ENCODE measurements around the gene CHRNA4. TPM values are rescaled to one million over a fixed set of nuclear protein-coding genes. Genes with fewer than 3 reads are reported as not detected.

CHRNA4 gene
- total and polyA plus RNA-seq, 3 donors from 2014 or later: 3.3 to 8.3 (median 7.4) TPM

DNA sequence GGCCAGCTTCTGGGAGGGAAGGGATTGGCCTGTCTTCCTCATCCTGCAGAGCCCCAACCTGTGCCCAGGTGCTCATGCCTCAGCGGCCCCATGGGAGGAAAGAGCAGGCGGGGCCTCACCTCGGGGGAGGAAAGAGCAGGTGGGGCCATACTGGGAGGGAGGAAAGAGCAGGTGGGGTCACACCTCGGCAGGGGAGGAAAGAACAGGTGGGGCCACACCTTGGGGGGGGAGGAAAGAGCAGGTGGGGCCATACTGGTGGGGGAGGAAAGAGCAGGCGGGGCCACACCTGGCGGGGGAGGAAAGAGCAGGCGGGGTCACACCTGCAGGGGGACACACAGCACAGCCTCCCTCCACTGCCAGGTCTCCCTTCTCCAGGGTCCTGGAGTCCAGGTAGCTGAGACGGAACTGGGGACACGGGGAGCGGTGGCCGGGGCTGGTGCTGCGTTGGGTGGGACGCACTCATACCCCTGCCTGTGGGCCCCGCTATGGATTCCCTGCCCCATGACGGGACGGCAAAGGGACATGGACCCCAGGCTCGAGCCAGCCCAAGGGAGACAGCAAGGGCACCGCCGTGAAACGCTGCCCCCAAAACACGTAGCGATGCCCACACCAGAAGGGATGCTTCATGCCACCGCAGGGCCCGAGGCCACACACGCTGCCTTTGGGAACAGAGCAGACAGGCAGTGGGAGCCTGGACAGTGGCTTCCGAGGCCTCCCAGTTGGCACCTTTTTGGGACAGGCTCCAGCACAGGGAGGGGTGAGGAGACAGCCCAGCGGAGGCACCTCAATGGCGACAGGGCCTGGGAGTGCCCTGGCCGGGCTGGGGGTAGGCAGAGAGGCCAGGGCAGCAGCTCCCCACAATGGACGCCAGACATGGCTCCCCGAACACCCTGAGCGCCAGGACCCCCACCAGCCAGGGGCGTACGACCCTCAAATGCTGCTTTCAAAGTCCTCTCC lies 43.3 kb upstream of the CHRNA4 start:
- intact Hi-C loops (cut with DNase I; ENCODE audit: low total_unique reads): no loop called here
- Histone ChIP-seq H3K36me3 (ENCODE audit: low read depth, missing control alignments) (no peaks in the 10 kb centered on the region), H3K4me3 (no peak overlapping the region), H3K27ac (no peak overlapping the region), H3K9me3 (no peaks in the 10 kb centered on the region), H3K27me3 (no peaks in the 10 kb centered on the region), H3K4me1 (no peaks in the 10 kb centered on the region)
- TF ChIP-seq POLR2A (IDR thresholded peaks at IDR 0.05) (no peak), CTCF (IDR thresholded peaks at IDR 0.05) (no peak)
- DNase-seq: no peak
- WGBS, 2 donors: 86 to 87% methylated on average over 21 to 25 of the region's 34 CpGs

DNA sequence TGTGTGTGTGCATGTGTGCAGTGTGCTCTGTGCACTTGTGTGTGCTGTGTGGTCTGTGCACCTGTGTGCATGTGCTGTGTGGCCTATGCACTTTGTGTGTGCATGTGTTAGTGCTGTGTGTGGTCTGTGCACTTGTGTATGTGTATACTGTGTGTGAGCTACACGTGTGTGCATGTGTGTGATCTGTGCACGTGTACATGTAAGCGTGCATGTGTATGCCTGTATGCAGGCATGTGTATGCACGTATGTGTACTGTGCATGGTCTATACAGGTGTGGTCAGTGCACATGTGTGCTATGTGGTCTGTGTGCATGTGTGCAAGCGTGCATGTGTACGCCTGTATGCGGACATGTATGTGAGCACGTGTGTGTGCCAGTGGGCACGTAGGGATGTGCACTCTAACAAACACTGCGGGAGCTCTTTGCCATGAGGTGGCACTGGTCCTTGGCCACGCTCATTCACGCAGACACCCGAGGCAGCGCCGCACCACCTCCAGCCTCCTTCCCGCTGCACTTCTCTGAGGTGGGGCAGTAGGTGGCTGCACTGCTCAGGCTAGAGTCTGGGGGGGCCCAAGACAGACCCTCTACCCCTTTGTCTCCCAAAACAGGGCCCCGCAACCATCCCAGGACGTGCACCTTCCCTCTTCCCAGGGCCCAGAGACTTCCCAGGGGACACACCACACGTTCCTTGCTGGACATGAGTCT lies 42.4 kb upstream of the CHRNA4 start:
- 83% methylated on average over 18 to 19 of the region's 19 CpGs for WGBS, 2 donors

GRCh38 chr20:63402860-63403220 lies 41.7 kb upstream of the CHRNA4 start:
- no peak for DNase-seq
- no peaks in the 10 kb centered on the region for H3K27me3 ChIP-seq
- no peak for TF ChIP-seq CTCF (IDR thresholded peaks at IDR 0.05)
- no peak overlapping the region for H3K4me3 ChIP-seq
- intact Hi-C loops (cut with DNase I; ENCODE audit: low total_unique reads): no loop called here
- 40 to 56% methylated on average over 1 to 8 of the region's 9 CpGs for WGBS, 2 donors
- H3K27ac ChIP-seq: no peak overlapping the region
- no peaks in the 10 kb centered on the region for H3K9me3 ChIP-seq
- H3K4me1 ChIP-seq: no peaks in the 10 kb centered on the region
- no peaks in the 10 kb centered on the region for H3K36me3 ChIP-seq (ENCODE audit: low read depth, missing control alignments)

More for the DNA sequence above, 42.4 kb upstream of the CHRNA4 start:
- Histone ChIP-seq H3K36me3 (ENCODE audit: low read depth, missing control alignments) (no peaks in the 10 kb centered on the region), H3K27ac (no peak overlapping the region), H3K9me3 (no peaks in the 10 kb centered on the region), H3K4me3 (no peak overlapping the region), H3K4me1 (no peaks in the 10 kb centered on the region), H3K27me3 (no peaks in the 10 kb centered on the region)
- TF ChIP-seq POLR2A (IDR thresholded peaks at IDR 0.05) (no peak), CTCF (IDR thresholded peaks at IDR 0.05) (no peak)
- intact Hi-C loops (cut with DNase I; ENCODE audit: low total_unique reads): no loop called here
- no peak for DNase-seq

DNA sequence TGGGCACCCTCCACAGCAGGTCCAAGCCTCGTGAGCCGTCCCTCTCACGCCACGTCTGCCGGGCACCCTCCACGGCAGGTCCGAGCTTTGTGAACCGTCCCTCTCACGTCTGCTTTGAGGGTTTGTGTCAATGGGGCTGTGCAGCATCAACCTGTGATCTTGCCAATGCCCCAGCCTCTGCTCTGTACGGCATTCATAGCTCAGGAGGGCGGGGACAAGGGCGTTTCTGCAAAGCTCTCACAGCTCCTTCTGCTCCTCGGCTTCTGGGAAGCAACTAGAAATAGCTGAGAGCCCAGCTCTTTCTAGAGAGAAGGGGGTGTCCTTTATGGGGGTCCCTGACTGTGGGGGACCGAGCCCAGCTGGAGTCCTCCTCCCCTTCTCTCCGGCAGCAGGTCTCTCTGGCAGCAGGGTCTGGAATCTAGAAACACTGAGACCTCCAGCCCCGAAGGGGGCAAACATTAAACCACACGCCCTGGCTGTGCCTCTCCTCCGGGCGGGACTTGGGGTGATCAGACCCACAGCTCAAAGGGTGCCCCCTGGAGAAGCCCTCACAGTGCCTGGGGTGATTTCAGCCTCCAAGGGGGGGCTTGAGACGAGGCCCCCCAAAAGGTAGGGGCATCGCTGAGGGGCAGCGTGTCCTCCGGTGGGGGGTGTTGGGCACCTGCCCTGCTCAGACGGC lies 41.2 kb upstream of the CHRNA4 start:
- no peak for DNase-seq
- no peaks in the 10 kb centered on the region for H3K27me3 ChIP-seq
- no peaks in the 10 kb centered on the region for H3K9me3 ChIP-seq
- 68 to 72% methylated on average over 14 to 24 of the region's 24 CpGs for WGBS, 2 donors
- TF ChIP-seq CTCF (IDR thresholded peaks at IDR 0.05): no peak
- no peak for TF ChIP-seq POLR2A (IDR thresholded peaks at IDR 0.05)
- intact Hi-C loops (cut with DNase I; ENCODE audit: low total_unique reads): no loop called here
- no peak overlapping the region for H3K4me3 ChIP-seq
- H3K27ac ChIP-seq: no peak overlapping the region
- H3K4me1 ChIP-seq: no peaks in the 10 kb centered on the region
- H3K36me3 ChIP-seq (ENCODE audit: low read depth, missing control alignments): no peaks in the 10 kb centered on the region

Measured in testis (tissue), 3 donors.